Neural progenitor cell (in vitro differentiated cells): ENCODE results near the gene USP48. TPM values are rescaled to one million over a fixed set of nuclear protein-coding genes. Genes with fewer than 3 reads are reported as not detected.

ENCODE experiments used
- DNase-seq: peaks from one replicate; pipeline ENCODE4 v3.0.0-alpha.2; 2016; ENCODE audit warnings: low spot score
- H2AFZ ChIP-seq: fragments of 200-600 bp; sonication (generic); replicated peaks from 2 replicates; pipeline ENCODE4 v1.6.1; 2016; ENCODE audit warnings: antibody characterized with exemption
- H3F3A ChIP-seq: fragments of 200-600 bp; sonication (generic); 2 replicates; pipeline ENCODE4 v1.6.1; 2016; ENCODE audit warnings: antibody characterized with exemption, low read depth
- H3K27ac ChIP-seq: fragments of 200-600 bp; sonication (generic); 2 replicates; pipeline ENCODE4 v1.5.1; 2016; ENCODE audit warnings: mild to moderate bottlenecking
- H3K27me3 ChIP-seq: fragments of 200-600 bp; sonication (generic); 2 replicates; pipeline ENCODE4 v1.6.1; 2016; ENCODE audit warnings: mild to moderate bottlenecking, moderate library complexity
- H3K36me3 ChIP-seq: fragments of 200-600 bp; sonication (generic); 2 replicates; pipeline ENCODE4 v1.5.1; 2016
- H3K4me1 ChIP-seq: fragments of 200-600 bp; sonication (generic); 2 replicates; pipeline ENCODE4 v1.6.1; 2016; ENCODE audit warnings: mixed run types
- H3K4me2 ChIP-seq: fragments of 200-600 bp; sonication (generic); 2 replicates; pipeline ENCODE4 v1.6.1; 2016
- H3K4me3 ChIP-seq: fragments of 200-600 bp; sonication (generic); 2 replicates; pipeline ENCODE4 v1.5.1; 2016
- H3K79me2 ChIP-seq: fragments of 200-600 bp; sonication (generic); 2 replicates; pipeline ENCODE4 v1.6.1; 2016; ENCODE audit warnings: low read depth
- H3K9ac ChIP-seq: fragments of 200-600 bp; sonication (generic); 2 replicates; pipeline ENCODE4 v1.6.1; 2016
- H3K9me3 ChIP-seq: fragments of 200-600 bp; sonication (generic); 2 replicates; pipeline ENCODE4 v1.5.1; 2016; ENCODE audit warnings: low read depth
- H4K20me1 ChIP-seq: fragments of 200-600 bp; sonication (generic); 2 replicates; pipeline ENCODE4 v1.6.1; 2016; ENCODE audit warnings: low read depth
- H3K27ac Mint-ChIP-seq: 3 replicates; pipeline ENCODE4 v1.8.0; 2021; ENCODE audit warnings: mixed read lengths
- H3K27me3 Mint-ChIP-seq: 2 replicates; pipeline ENCODE4 v1.8.0; 2022; ENCODE audit warnings: low read depth, mild to moderate bottlenecking, inconsistent platforms, moderate library complexity, mixed read lengths; ENCODE audit not compliant: insufficient read depth
- H3K36me3 Mint-ChIP-seq: 3 replicates; pipeline ENCODE4 v1.8.0; 2021; ENCODE audit warnings: mixed read lengths
- H3K4me1 Mint-ChIP-seq: 3 replicates; pipeline ENCODE4 v1.8.0; 2021; ENCODE audit warnings: mixed read lengths
- H3K4me3 Mint-ChIP-seq: 3 replicates; pipeline ENCODE4 v1.8.0; 2021; ENCODE audit warnings: mild to moderate bottlenecking, moderate library complexity, mixed read lengths
- H3K9me3 Mint-ChIP-seq: 3 replicates; pipeline ENCODE4 v1.8.0; 2020; ENCODE audit warnings: mixed read lengths
- EZH2 ChIP-seq: fragments of 200-600 bp; sonication (generic); IDR thresholded peaks from 2 replicates; pipeline ENCODE4 v1.6.1; 2017; ENCODE audit warnings: antibody characterized with exemption, mild to moderate bottlenecking, moderate library complexity
- EZH2phosphoT487 ChIP-seq: fragments of 200-600 bp; sonication (generic); IDR thresholded peaks from 2 replicates; pipeline ENCODE4 v1.6.1; 2017; ENCODE audit warnings: antibody characterized with exemption
- total RNA-seq: library from RNA; depleted of rRNA; stranded (reverse); fragments of >200 nt; gene quantifications from 2 replicates; pipeline ENCODE4 v1.2.3, GENCODE V29; 2015; ENCODE audit warnings: low replicate concordance
- TF ChIP-seq, protein P1 (sequence below): fragments of 200-600 bp; sonication (generic); IDR thresholded peaks from 2 replicates; pipeline ENCODE4 v1.5.1; 2017; ENCODE audit warnings: antibody characterized with exemption, mild to moderate bottlenecking

Gene USP48
- total RNA-seq, 1 donor from 2014 or later = 50.3 TPM

DNA sequence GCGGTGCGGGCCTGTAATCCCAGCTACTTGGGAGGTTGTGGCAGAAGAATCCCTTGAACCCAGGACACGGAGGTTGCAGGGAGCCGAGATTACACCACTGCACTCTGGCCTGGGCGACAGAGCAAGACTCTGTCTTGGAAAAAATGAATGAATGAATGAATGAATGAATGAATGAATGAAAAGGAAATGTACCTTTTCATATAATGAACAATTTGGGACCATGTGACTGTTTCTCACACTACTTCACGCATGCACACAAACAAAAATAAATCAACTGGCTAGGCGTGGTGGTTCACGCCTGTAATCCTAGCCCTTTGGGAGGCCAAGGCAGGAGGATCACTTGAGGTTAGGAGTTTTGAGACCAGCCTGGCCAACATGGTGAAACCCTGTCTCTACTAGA, 24.3 kb downstream of the USP48 start:
- Histone ChIP-seq H3K9me3 (no peaks in the 10 kb centered on the region), H3K27me3 (no peaks in the 10 kb centered on the region), H3F3A (peaks cover 3% of the 10 kb centered on the region), H3K79me2 (peaks cover 59% of the 10 kb centered on the region), H3K4me3 (no peak overlapping the region), H3K4me2 (no peak overlapping the region), H3K4me1 (no peaks in the 10 kb centered on the region), H3K36me3 (no peaks in the 10 kb centered on the region), H3K27ac (no peak overlapping the region), H2AFZ (no peak overlapping the region), H4K20me1 (peaks cover 15% of the 10 kb centered on the region), H3K9ac (no peak overlapping the region)
- H3K27ac Mint-ChIP-seq = no peak overlapping the region
- H3K9me3 Mint-ChIP-seq = no peaks in the 10 kb centered on the region
- TF ChIP-seq, protein P1, sequence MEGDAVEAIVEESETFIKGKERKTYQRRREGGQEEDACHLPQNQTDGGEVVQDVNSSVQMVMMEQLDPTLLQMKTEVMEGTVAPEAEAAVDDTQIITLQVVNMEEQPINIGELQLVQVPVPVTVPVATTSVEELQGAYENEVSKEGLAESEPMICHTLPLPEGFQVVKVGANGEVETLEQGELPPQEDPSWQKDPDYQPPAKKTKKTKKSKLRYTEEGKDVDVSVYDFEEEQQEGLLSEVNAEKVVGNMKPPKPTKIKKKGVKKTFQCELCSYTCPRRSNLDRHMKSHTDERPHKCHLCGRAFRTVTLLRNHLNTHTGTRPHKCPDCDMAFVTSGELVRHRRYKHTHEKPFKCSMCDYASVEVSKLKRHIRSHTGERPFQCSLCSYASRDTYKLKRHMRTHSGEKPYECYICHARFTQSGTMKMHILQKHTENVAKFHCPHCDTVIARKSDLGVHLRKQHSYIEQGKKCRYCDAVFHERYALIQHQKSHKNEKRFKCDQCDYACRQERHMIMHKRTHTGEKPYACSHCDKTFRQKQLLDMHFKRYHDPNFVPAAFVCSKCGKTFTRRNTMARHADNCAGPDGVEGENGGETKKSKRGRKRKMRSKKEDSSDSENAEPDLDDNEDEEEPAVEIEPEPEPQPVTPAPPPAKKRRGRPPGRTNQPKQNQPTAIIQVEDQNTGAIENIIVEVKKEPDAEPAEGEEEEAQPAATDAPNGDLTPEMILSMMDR = no peak
- TF ChIP-seq EZH2phosphoT487 (no peak), EZH2 (no peak)
- H3K4me3 Mint-ChIP-seq = no peak overlapping the region
- H3K36me3 Mint-ChIP-seq = peaks cover 7% of the 10 kb centered on the region
- no peak for DNase-seq
- H3K27me3 Mint-ChIP-seq = no peaks in the 10 kb centered on the region
- H3K4me1 Mint-ChIP-seq = no peaks in the 10 kb centered on the region

DNA sequence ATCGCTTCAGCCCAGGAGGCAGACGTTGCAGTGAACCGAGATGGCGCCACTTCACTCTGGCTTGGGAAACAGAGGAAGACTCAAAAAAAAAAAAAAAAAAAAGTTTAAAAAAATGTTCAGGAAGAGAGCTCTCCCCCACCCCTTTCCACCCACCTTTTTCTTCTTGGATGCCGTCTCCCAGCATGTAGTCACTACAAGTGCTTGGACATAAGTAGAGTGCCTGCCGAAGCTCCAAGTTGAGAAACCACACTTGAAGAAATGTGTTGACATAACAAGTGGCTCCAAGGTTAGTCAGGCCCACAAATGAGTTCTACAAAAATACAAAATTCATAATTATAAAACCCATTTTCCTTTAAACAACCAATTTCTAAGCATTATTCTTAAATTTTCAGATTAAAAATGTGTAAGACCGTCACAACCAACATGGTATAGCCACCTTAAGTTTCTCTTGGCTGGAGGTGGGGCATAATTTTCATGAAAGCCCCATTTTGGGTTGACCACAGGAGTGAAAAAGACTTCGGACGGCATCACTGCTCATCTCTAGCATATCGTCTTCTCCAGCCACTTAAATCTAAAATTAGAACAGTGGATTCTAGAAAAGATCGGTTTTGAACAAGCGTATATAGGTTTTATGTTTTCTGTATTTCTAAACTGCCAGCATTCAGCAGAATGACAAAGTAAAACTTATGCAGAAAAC, 26.4 kb downstream of the USP48 start:
- Histone ChIP-seq H3K4me1 (no peaks in the 10 kb centered on the region), H3K79me2 (peaks cover 41% of the 10 kb centered on the region), H3K27ac (no peak overlapping the region), H3K9ac (no peak overlapping the region), H3K9me3 (no peaks in the 10 kb centered on the region), H4K20me1 (peaks cover 9% of the 10 kb centered on the region), H3K27me3 (no peaks in the 10 kb centered on the region), H3F3A (peaks cover 3% of the 10 kb centered on the region), H2AFZ (no peak overlapping the region), H3K4me2 (no peak overlapping the region), H3K4me3 (no peak overlapping the region), H3K36me3 (no peaks in the 10 kb centered on the region)
- Mint-ChIP-seq H3K9me3 (no peaks in the 10 kb centered on the region), H3K4me3 (no peak overlapping the region), H3K27me3 (no peaks in the 10 kb centered on the region), H3K4me1 (no peaks in the 10 kb centered on the region), H3K36me3 (peaks cover 11% of the 10 kb centered on the region), H3K27ac (no peak overlapping the region)
- no peak for TF ChIP-seq EZH2phosphoT487
- TF ChIP-seq, protein P1 = no peak
- TF ChIP-seq EZH2 = no peak
- no peak for DNase-seq

DNA sequence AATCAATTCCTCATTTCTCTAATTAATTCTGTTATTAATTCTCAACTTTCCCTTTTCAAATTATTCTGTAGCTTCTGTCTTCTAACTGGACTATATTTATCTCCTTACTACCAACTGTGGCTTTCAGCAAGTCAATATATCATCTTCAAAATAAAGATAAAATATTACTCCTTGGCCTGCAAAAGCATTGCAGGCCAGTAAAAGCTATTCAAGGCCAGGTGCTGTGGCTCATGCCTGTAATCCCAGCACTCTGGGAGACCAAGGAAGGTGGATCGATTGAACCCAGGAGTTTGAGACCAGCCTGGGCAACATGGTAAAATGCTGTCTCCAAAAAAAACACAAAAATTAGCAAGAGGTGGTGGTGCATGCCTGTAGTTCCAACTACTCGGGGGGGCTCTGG, 27.9 kb downstream of the USP48 start:
- no peaks in the 10 kb centered on the region for H3K9me3 ChIP-seq
- peaks cover under 1% of the 10 kb centered on the region for H3F3A ChIP-seq
- peaks cover 26% of the 10 kb centered on the region for H3K79me2 ChIP-seq
- peaks cover 9% of the 10 kb centered on the region for H4K20me1 ChIP-seq
- H3K27ac ChIP-seq = no peak overlapping the region
- Mint-ChIP-seq H3K4me1 (no peaks in the 10 kb centered on the region), H3K27me3 (no peaks in the 10 kb centered on the region), H3K4me3 (no peak overlapping the region), H3K27ac (no peak overlapping the region), H3K9me3 (no peaks in the 10 kb centered on the region), H3K36me3 (peaks cover 14% of the 10 kb centered on the region)
- H3K27me3 ChIP-seq = no peaks in the 10 kb centered on the region
- no peak for TF ChIP-seq EZH2
- no peak for TF ChIP-seq EZH2phosphoT487
- TF ChIP-seq, protein P1 = no peak
- peaks cover 3% of the 10 kb centered on the region for H3K36me3 ChIP-seq
- H3K9ac ChIP-seq = no peak overlapping the region
- H2AFZ ChIP-seq = no peak overlapping the region
- no peak overlapping the region for H3K4me2 ChIP-seq
- no peaks in the 10 kb centered on the region for H3K4me1 ChIP-seq
- no peak overlapping the region for H3K4me3 ChIP-seq
- no peak for DNase-seq
